ENCODE measurements around the gene SCLY. TPM values are rescaled to one million over a fixed set of nuclear protein-coding genes. Genes with fewer than 3 reads are reported as not detected.

SCLY gene
- total and polyA plus RNA-seq, 2 of the 13 experiments (the other 11 are each of a cell fraction or from before 2014, with no cell fraction given), result 27.9 to 38.6 TPM

GRCh38 chr2:238142382-238143205, 81.8 kb downstream of the SCLY start:
- FAIRE-seq, result no peak
- DNase-seq (ENCODE audit: low spot score), result no peak
- H3K9me3 ChIP-seq (ENCODE audit: low read length), result no peaks in the 10 kb centered on the region
- intact Hi-C loops (cut with micrococcal nuclease; ENCODE audit: unreplicated experiment), result no loop called here
- no peak overlapping the region for H2AFZ ChIP-seq (ENCODE audit: low read length)
- H3K79me2 ChIP-seq (ENCODE audit: insufficient read depth, low read length), result no peaks in the 10 kb centered on the region
- no peak overlapping the region for H3K27ac ChIP-seq (ENCODE audit: extremely low read length, insufficient read depth, low read length)
- no peak overlapping the region; a peak in 1 of 6 replicates for H3K4me3 ChIP-seq (replicated peaks in 1 of 3; ENCODE audit: insufficient read depth in 1 of 3, low read depth in 2 of 3, low read length in 3 of 3)
- 38% methylated on average over 16 of the region's 30 CpGs for WGBS (ENCODE audit: low lambda C conversion rate)
- POLR2A ChIA-PET, result interaction anchor here (0.9 to 1.0 kb wide), 2 partner anchors 9 to 82 kb away, joined by 3 read pairs; partner anchors contain the start of gene SCLY
- TF ChIP-seq HNRNPLL (IDR thresholded peaks at IDR 0.05; ENCODE audit: low read depth, low read length, poor library complexity, severe bottlenecking) (peak; percentile 4), ZFY (CRISPR knock-in tag; IDR thresholded peaks at IDR 0.05) (peak; percentile 25; the same call in 1 of the 2 replicates), ZNF567 (CRISPR knock-in tag; IDR thresholded peaks at IDR 0.05; ENCODE audit: borderline replicate concordance) (no peak), E2F5 (CRISPR knock-in tag; conservative IDR thresholded peaks at IDR 0.05) (0 out of 2 replicates have a peak, but pooled peaks have one; percentile 12), RNF219 (CRISPR knock-in tag; IDR thresholded peaks at IDR 0.05) (no peak)
- peak overlapping the region; percentile 21 for H3K4me2 ChIP-seq (ENCODE audit: low read depth, low read length)
- peaks cover 17 to 50% of the 10 kb centered on the region in 2 experiments for H3K27me3 ChIP-seq (ENCODE audit: control insufficient read depth in 1 of 2, insufficient read depth in 2 of 2, low read length in 2 of 2)
- BruUV-seq (replicated peaks), result no TSS peak
- in situ Hi-C loops (cut with HindIII; ENCODE audit: extremely low pct_ligation_motif_present, low pct_unique_long_range_greater_than_20kb), result no loop called here
- no peak overlapping the region for H3K9ac ChIP-seq (ENCODE audit: insufficient read depth, low read depth, low read length)
- CTCF ChIA-PET (ENCODE audit: low intra/inter-chr PET ratio, low total read pairs), result no interaction called here
- no peaks in the 10 kb centered on the region for H3K36me3 ChIP-seq (replicated peaks in 1 of 2; ENCODE audit: control insufficient read depth in 1 of 2, insufficient read depth in 2 of 2, low read length in 2 of 2)
- H3K4me1 ChIP-seq (ENCODE audit: insufficient read depth, low read length), result peaks cover 44% of the 10 kb centered on the region
- peak; percentile 13 for ATAC-seq
- no peaks in the 10 kb centered on the region for H4K20me1 ChIP-seq (ENCODE audit: insufficient read depth, low read length)
